ENCODE data around the gene CAVIN3. TPM values are rescaled to one million over a fixed set of nuclear protein-coding genes. Genes with fewer than 3 reads are reported as not detected.

The CAVIN3 gene
- total and polyA plus RNA-seq, 2 of the 4 experiments (the other 2 are of a cell fraction): 112 to 185 TPM

- Histone ChIP-seq H4K20me1 (ENCODE audit: insufficient read depth, low read length) (no peaks in the 10 kb centered on the region), H3K4me2 (ENCODE audit: low read depth, low read length) (no peak overlapping the region), H2AK5ac (ENCODE audit: low read depth, low read length) (no peak overlapping the region), H2BK120ac (ENCODE audit: low read depth, low read length) (no peak overlapping the region), H3K9me3 (ENCODE audit: control insufficient read depth, insufficient read depth, low read length) (no peaks in the 10 kb centered on the region), H3K18ac (ENCODE audit: low read depth, low read length) (no peak overlapping the region), H2AK9ac (replicated peaks; ENCODE audit: low read depth, low read length, poor library complexity) (no peak overlapping the region), H3K14ac (replicated peaks; ENCODE audit: low read depth, low read length) (no peak overlapping the region), H2AFZ (replicated peaks; ENCODE audit: low read length, poor library complexity) (peak overlapping the region; percentile 29), H3K27me3 (ENCODE audit: control insufficient read depth, insufficient read depth, low read length) (no peaks in the 10 kb centered on the region), H3K23ac (ENCODE audit: low read depth, low read length) (no peak overlapping the region), H4K8ac (ENCODE audit: low read depth in 2 of 2, low read length in 2 of 2) (no peak overlapping the region), H3K9ac (ENCODE audit: low read depth, low read length) (no peak overlapping the region), H3K9me1 (ENCODE audit: insufficient read depth, low read length) (peaks cover 4% of the 10 kb centered on the region), H2BK20ac (ENCODE audit: low read depth, low read length) (no peak overlapping the region), H2BK15ac (ENCODE audit: low read depth, low read length) (no peak overlapping the region), H3K4me1 (ENCODE audit: control insufficient read depth, insufficient read depth, low read length) (peaks cover 7% of the 10 kb centered on the region), H4K91ac (ENCODE audit: insufficient read depth, low read depth, low read length) (no peak overlapping the region), H2BK5ac (ENCODE audit: low read depth, low read length, poor library complexity, severe bottlenecking) (no peak overlapping the region), H3K56ac (ENCODE audit: extremely low read depth, insufficient read depth, low read length) (no peak overlapping the region), H3K27ac (ENCODE audit: insufficient read depth, low read length) (no peak overlapping the region), H3K36me3 (ENCODE audit: control insufficient read depth, insufficient read depth, low read length) (peaks cover 6% of the 10 kb centered on the region), H3K4me3 (ENCODE audit: insufficient read depth, low read depth, low read length) (no peak overlapping the region), H3K79me1 (ENCODE audit: low read depth in 1 of 2, low read length in 2 of 2) (peaks cover 12 to 19% of the 10 kb centered on the region in 2 experiments; a peak in 3 of 4 replicates), H3K4ac (ENCODE audit: low read depth, low read length) (no peak overlapping the region), H4K5ac (ENCODE audit: low read depth, low read length) (no peak overlapping the region)
- no TSS peak for BruUV-seq (replicated peaks)
- TF ChIP-seq ELK1 (IDR thresholded peaks at IDR 0.05; ENCODE audit: borderline replicate concordance, low read depth, low read length) (no peak), RFX5 (IDR thresholded peaks at IDR 0.05; ENCODE audit: low read depth, low read length) (no peak), RAD21 (IDR thresholded peaks at IDR 0.05; ENCODE audit: low read length) (peak; percentile 85), POLR2A (IDR thresholded peaks at IDR 0.05; ENCODE audit: low read depth, low read length) (peak; percentile 30; the same call in 1 of the 2 replicates), BHLHE40 (IDR thresholded peaks at IDR 0.05; ENCODE audit: low read depth, low read length) (no peak), FOS (IDR thresholded peaks at IDR 0.05; ENCODE audit: low read depth, low read length) (no peak), CTCF (conservative IDR thresholded peaks at IDR 0.05; ENCODE audit: low read depth, low read length) (peak; percentile 84), SMC3 (IDR thresholded peaks at IDR 0.05; ENCODE audit: low read depth, low read length) (peak; percentile 73), NFE2L2 (IDR thresholded peaks at IDR 0.05; ENCODE audit: low read depth, low read length) (no peak)
- ChIA-PET POLR2A (ENCODE audit: unreplicated experiment) (no interaction called here), CTCF (interaction anchor here (0.7 to 3.0 kb wide), 6 partner anchors 8 to 1330 kb away, joined by 4 to 14 read pairs (median 8); no protein-coding TSS in a partner anchor)
- intact Hi-C loops (cut with micrococcal nuclease): loop anchor here (1.0 kb wide), 2 partner anchors 65 to 293 kb away; no protein-coding TSS in a partner anchor
- DNase-seq (peak; percentile 65), ATAC-seq (ENCODE audit: low read depth) (peak; percentile 32)
- in situ Hi-C loops (cut with MboI; ENCODE audit: low sequenced_read_pairs): loop anchor here (5.0 to 25.0 kb wide), 2 partner anchors 64 to 704 kb away; no protein-coding TSS in a partner anchor
- no CpG with 5 or more reads among the region's 10 CpGs for WGBS, 2 experiments (ENCODE audit: extremely low coverage in 2 of 2, insufficient read length in 1 of 2)
- dilution Hi-C loops (cut with HindIII; ENCODE audit: low sequenced_read_pairs, unreplicated experiment): no loop called here
Measured at GRCh38 chr11:6315811-6316425, 4.4 kb downstream of the CAVIN3 start.
